SJCRH30 (cell line): ENCODE results near the gene SPRED2. TPM values are rescaled to one million over a fixed set of nuclear protein-coding genes. Genes with fewer than 3 reads are reported as not detected.
A peak's percentile ranks its signal among the peaks of the same experiment; 100 is the strongest.

Experiments used
- DNase-seq, 2 experiments: peaks; one replicate each; pipeline ENCODE4 v3.0.0-alpha.2; 2015 to 2020
- H3K27ac ChIP-seq: fragments of 250-450 bp; sonication (Bioruptor Pico); 2 replicates; pipeline ENCODE4 v1.5.1; 2020; ENCODE audit warnings: mild to moderate bottlenecking, moderate library complexity
- H3K27me3 ChIP-seq: fragments of 250-450 bp; sonication (Bioruptor Pico); 2 replicates; pipeline ENCODE4 v1.5.1; 2020; ENCODE audit warnings: mild to moderate bottlenecking, moderate library complexity
- H3K36me3 ChIP-seq: fragments of 250-450 bp; sonication (Bioruptor Pico); 2 replicates; pipeline ENCODE4 v1.5.1; 2020; ENCODE audit warnings: mild to moderate bottlenecking, moderate library complexity
- H3K4me1 ChIP-seq: fragments of 250-450 bp; sonication (Bioruptor Pico); 2 replicates; pipeline ENCODE4 v1.5.1; 2020; ENCODE audit warnings: mild to moderate bottlenecking, moderate library complexity
- H3K4me3 ChIP-seq: fragments of 250-450 bp; sonication (Bioruptor Pico); 2 replicates; pipeline ENCODE4 v1.5.1; 2020; ENCODE audit warnings: mild to moderate bottlenecking, moderate library complexity
- H3K9me3 ChIP-seq: fragments of 250-450 bp; sonication (Bioruptor Pico); replicated peaks from 2 replicates; pipeline ENCODE4 v1.5.1; 2020; ENCODE audit warnings: mild to moderate bottlenecking, moderate library complexity
- total RNA-seq: library from RNA; depleted of rRNA; stranded (reverse); fragments of >200 nt; shearing (Covaris generic); gene quantifications from 2 replicates; pipeline ENCODE4 v1.2.3, GENCODE V29; 2014

The SPRED2 gene
- total RNA-seq, 1 experiment from 2014 or later, result 20.8 TPM

GRCh38 chr2:65377556-65378192 lies 54.7 kb downstream of the SPRED2 start:
- no peaks in the 10 kb centered on the region for H3K27me3 ChIP-seq
- DNase-seq, result peak; percentile 31 to 45
- H3K4me1 ChIP-seq, result peaks cover 26% of the 10 kb centered on the region
- H3K9me3 ChIP-seq, result no peaks in the 10 kb centered on the region
- H3K36me3 ChIP-seq, result no peaks in the 10 kb centered on the region; the same call in 1 of the 2 replicates
- H3K27ac ChIP-seq, result no peak overlapping the region
- H3K4me3 ChIP-seq, result no peak overlapping the region

GRCh38 chr2:65375723-65376122 lies 56.7 kb downstream of the SPRED2 start:
- Histone ChIP-seq H3K27me3 (no peaks in the 10 kb centered on the region), H3K4me3 (no peak overlapping the region), H3K36me3 (no peaks in the 10 kb centered on the region; the same call in 1 of the 2 replicates), H3K27ac (no peak overlapping the region), H3K9me3 (no peaks in the 10 kb centered on the region), H3K4me1 (peaks cover 28% of the 10 kb centered on the region)
- no peak for DNase-seq

GRCh38 chr2:65374999-65375398 lies 57.4 kb downstream of the SPRED2 start:
- no peak overlapping the region for H3K4me3 ChIP-seq
- no peak overlapping the region for H3K27ac ChIP-seq
- H3K27me3 ChIP-seq, result no peaks in the 10 kb centered on the region
- no peaks in the 10 kb centered on the region for H3K9me3 ChIP-seq
- H3K4me1 ChIP-seq, result peaks cover 35% of the 10 kb centered on the region
- DNase-seq, result no peak
- H3K36me3 ChIP-seq, result no peaks in the 10 kb centered on the region; the same call in 1 of the 2 replicates

DNA sequence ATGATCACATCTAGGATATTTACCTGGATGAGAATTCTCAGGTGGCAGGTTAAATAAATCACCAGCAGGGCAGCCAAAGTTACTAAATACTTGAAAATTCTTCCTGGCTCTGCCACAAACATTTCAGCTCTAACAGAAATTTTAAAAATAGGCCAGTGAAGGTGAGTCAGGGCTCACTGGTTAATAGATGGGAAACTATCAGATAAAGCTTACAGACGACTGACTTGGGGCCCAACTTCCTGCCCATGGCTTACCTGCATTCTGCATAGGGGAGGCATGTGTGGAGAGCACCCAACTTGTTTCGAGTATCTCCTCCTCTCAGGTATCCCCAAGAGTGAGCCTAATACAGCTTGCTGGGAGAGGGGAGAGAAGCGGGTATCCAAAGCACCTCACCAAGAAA lies 57.8 kb downstream of the SPRED2 start:
- H3K4me1 ChIP-seq, result peaks cover 38% of the 10 kb centered on the region

GRCh38 chr2:65373365-65373918 lies 59.0 kb downstream of the SPRED2 start:
- no peak for DNase-seq
- no peaks in the 10 kb centered on the region for H3K27me3 ChIP-seq
- H3K9me3 ChIP-seq, result no peaks in the 10 kb centered on the region
- H3K36me3 ChIP-seq, result no peaks in the 10 kb centered on the region; the same call in 1 of the 2 replicates
- H3K4me1 ChIP-seq, result peaks cover 38% of the 10 kb centered on the region
- H3K27ac ChIP-seq, result no peak overlapping the region
- no peak overlapping the region for H3K4me3 ChIP-seq

More for the DNA sequence above, 57.8 kb downstream of the SPRED2 start:
- DNase-seq, result no peak
- H3K9me3 ChIP-seq, result no peaks in the 10 kb centered on the region
- H3K27me3 ChIP-seq, result no peaks in the 10 kb centered on the region
- no peak overlapping the region for H3K4me3 ChIP-seq
- H3K36me3 ChIP-seq, result no peaks in the 10 kb centered on the region; the same call in 1 of the 2 replicates
- H3K27ac ChIP-seq, result no peak overlapping the region

- DNase-seq, result no peak
- no peak overlapping the region for H3K4me3 ChIP-seq
- H3K4me1 ChIP-seq, result peaks cover 39% of the 10 kb centered on the region
- no peaks in the 10 kb centered on the region for H3K27me3 ChIP-seq
- H3K9me3 ChIP-seq, result no peaks in the 10 kb centered on the region
- H3K36me3 ChIP-seq, result no peaks in the 10 kb centered on the region; the same call in 1 of the 2 replicates
- H3K27ac ChIP-seq, result no peak overlapping the region
These were observed 59.8 kb downstream of the SPRED2 start for GRCh38 chr2:65372619-65373018.

- Histone ChIP-seq H3K4me1 (peaks cover 53% of the 10 kb centered on the region), H3K27ac (peak overlapping the region; percentile 66), H3K36me3 (no peaks in the 10 kb centered on the region; the same call in 1 of the 2 replicates), H3K4me3 (peak overlapping the region; percentile 26), H3K27me3 (no peaks in the 10 kb centered on the region), H3K9me3 (no peaks in the 10 kb centered on the region)
- DNase-seq, result peak in 1 of 2 experiments; percentile 36
These were observed 61.3 kb downstream of the SPRED2 start for GRCh38 chr2:65371074-65371434.

- Histone ChIP-seq H3K4me1 (peaks cover 58% of the 10 kb centered on the region), H3K27ac (peak overlapping the region; percentile 66), H3K9me3 (no peaks in the 10 kb centered on the region), H3K36me3 (no peaks in the 10 kb centered on the region), H3K27me3 (no peaks in the 10 kb centered on the region), H3K4me3 (peak overlapping the region; percentile 26)
- peak; percentile 92 to 98 for DNase-seq
These were observed 61.9 kb downstream of the SPRED2 start for GRCh38 chr2:65370387-65371073.

DNA sequence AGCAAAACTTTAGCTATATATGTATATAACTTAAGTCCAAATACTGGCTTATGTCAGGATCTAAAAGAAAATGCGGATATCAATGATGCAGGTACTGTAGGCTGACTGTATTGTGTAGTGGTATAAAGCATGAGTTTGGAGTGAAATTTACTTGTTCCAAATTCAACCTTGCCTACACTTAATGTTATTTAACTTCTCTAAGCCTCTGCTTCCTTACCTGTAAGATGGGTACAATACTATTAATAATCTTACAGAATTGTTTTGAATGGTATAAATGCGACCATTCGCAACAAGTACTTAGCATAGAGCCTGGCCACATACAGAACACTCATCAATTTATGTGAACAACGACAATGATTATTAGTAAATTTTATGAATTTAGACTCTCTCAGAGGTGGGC lies 62.4 kb downstream of the SPRED2 start:
- Histone ChIP-seq H3K9me3 (no peaks in the 10 kb centered on the region), H3K36me3 (no peaks in the 10 kb centered on the region), H3K4me1 (peaks cover 64% of the 10 kb centered on the region), H3K4me3 (no peak overlapping the region), H3K27me3 (no peaks in the 10 kb centered on the region), H3K27ac (peak overlapping the region; percentile 66; the same call in 1 of the 2 replicates)
- no peak for DNase-seq

- no peaks in the 10 kb centered on the region for H3K27me3 ChIP-seq
- no peak overlapping the region for H3K4me3 ChIP-seq
- H3K4me1 ChIP-seq, result peaks cover 68% of the 10 kb centered on the region
- H3K27ac ChIP-seq, result no peak overlapping the region
- H3K9me3 ChIP-seq, result no peaks in the 10 kb centered on the region
- no peak for DNase-seq
- no peaks in the 10 kb centered on the region for H3K36me3 ChIP-seq
These were observed 62.8 kb downstream of the SPRED2 start for GRCh38 chr2:65369574-65369973.

GRCh38 chr2:65368468-65368867 lies 63.9 kb downstream of the SPRED2 start:
- DNase-seq, result no peak
- Histone ChIP-seq H3K4me3 (no peak overlapping the region), H3K27me3 (no peaks in the 10 kb centered on the region), H3K9me3 (no peaks in the 10 kb centered on the region), H3K36me3 (no peaks in the 10 kb centered on the region), H3K4me1 (peaks cover 73% of the 10 kb centered on the region), H3K27ac (no peak overlapping the region)

DNA sequence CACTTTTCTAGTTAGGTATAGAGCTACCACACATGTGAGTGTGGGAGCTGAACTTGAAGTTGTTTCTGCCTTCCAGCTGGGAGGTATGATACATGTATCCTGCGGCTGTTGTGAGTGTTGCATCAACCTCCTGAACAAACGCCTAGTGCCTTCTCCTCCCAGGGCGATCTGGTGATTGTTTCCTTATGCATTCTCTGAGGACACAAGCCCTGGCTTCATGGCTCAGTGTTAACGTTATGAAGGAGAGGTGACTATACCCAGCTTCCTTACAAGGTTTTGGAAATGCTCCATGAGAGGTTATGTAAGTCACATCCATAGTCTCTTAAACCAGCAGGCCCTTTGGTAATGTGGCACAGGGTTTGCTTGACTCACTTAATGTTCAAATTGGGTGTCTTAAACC lies 64.9 kb downstream of the SPRED2 start:
- Histone ChIP-seq H3K27me3 (no peaks in the 10 kb centered on the region), H3K9me3 (no peaks in the 10 kb centered on the region), H3K4me3 (no peak overlapping the region), H3K27ac (peak overlapping the region; percentile 68), H3K36me3 (no peaks in the 10 kb centered on the region), H3K4me1 (peaks cover 64% of the 10 kb centered on the region)
- peak; percentile 39 to 65 for DNase-seq

- no peaks in the 10 kb centered on the region for H3K36me3 ChIP-seq
- peak; percentile 77 to 91 for DNase-seq
- peak overlapping the region; percentile 68 for H3K27ac ChIP-seq
- peaks cover 61% of the 10 kb centered on the region for H3K4me1 ChIP-seq
- no peaks in the 10 kb centered on the region for H3K27me3 ChIP-seq
- H3K4me3 ChIP-seq, result peak overlapping the region; percentile 43
- no peaks in the 10 kb centered on the region for H3K9me3 ChIP-seq
These were observed 65.7 kb downstream of the SPRED2 start for GRCh38 chr2:65366595-65367125.

DNA sequence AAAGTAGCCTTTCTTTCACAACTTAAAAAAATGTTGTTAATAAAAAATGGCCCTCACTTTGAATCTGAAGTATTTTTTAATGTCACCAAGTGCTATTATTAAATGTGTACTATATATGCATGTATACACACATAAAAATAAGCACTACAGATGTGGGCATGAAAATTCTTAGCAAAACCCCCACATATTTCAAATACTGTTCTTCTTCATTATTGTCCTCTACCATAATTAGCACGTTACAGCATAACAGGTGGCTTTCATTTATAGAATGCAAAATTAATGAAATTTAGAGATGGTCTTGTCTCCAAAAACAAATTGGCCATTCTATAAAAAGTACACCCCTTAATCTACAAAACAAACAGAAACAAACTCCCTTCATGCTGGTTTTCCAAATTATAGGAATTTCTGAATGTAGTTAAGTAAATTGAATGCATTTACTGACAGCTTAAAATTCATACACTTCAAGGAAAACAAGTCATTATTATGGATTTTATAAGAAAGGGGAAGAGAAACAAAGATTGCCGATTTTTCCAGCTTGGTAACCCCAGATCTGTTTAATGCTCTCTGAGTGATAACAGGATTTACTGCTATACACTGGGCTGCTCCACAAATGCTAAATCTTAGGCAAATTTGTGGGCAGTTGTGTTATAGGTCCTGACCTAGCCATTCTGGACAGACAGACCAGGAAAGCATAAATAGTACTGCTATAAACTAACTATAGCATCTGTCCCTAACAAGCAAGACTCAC lies 67.2 kb downstream of the SPRED2 start:
- Histone ChIP-seq H3K27me3 (no peaks in the 10 kb centered on the region), H3K9me3 (no peaks in the 10 kb centered on the region), H3K36me3 (no peaks in the 10 kb centered on the region), H3K4me1 (peaks cover 68% of the 10 kb centered on the region), H3K27ac (peak overlapping the region; percentile 68; the same call in 1 of the 2 replicates), H3K4me3 (peak overlapping the region; percentile 43)
- no peak for DNase-seq
